ENCODE data around the gene DUSP7.
"Not testable (repeated sequence)": the region's sequence is repeated elsewhere in the genome, so short reads cannot be mapped to it uniquely, and the experiment has no call there.

Gene DUSP7

GRCh38 chr3:52046186-52046901 lies 10.0 kb downstream of the DUSP7 start:
- no peak for DNase-seq

- DNase-seq, result no peak
Measured at GRCh38 chr3:52044869-52045619, 11.3 kb downstream of the DUSP7 start.

- DNase-seq, result no peak
Measured at GRCh38 chr3:52043750-52044149, 12.6 kb downstream of the DUSP7 start.

DNA sequence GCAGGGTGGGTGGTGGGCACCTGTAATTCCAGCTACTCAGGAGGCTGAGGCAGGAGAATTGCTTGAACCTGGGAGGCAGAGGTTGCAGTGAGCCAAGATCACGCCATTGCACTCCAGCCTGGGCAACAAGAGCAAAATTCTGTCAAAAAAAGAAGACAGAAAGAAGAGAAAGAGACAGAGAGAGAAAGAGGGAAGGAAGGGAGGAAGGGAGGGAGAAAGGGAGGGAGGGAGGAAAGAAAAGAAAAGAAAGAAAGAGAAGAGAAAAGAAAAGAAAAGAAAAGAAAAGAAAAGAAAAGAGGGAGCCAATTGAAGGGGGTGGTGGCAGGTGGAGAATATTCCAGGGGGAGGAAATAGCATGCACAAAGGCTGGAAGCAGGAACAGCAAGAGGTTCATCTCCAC lies 13.3 kb downstream of the DUSP7 start:
- DNase-seq, result not testable (repeated sequence)

- DNase-seq, result no peak
Measured at GRCh38 chr3:52041118-52041731, 15.1 kb downstream of the DUSP7 start.

DNA sequence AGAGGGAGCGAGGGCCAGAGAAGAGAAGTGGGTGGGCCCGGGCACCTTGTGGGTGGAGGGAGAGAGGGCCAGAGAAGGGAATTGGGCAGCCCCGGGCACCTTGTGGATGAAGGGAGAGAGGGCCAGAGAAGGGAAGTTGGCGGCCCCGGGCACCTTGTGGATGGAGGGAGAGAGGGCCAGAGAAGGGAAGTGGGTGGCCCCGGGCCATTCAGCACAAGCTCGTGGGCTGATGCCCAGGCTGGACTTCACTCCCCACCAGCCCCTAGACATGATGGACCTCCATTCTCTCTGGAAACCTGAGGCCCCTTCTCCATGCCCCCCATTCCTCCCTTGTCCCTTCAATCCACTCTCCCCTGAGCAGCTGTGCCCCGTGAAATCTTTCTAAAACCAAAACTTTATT lies 15.8 kb downstream of the DUSP7 start:
- DNase-seq, result no peak

- no peak for DNase-seq
Measured at GRCh38 chr3:52039846-52040245, 16.5 kb downstream of the DUSP7 start.

DNA sequence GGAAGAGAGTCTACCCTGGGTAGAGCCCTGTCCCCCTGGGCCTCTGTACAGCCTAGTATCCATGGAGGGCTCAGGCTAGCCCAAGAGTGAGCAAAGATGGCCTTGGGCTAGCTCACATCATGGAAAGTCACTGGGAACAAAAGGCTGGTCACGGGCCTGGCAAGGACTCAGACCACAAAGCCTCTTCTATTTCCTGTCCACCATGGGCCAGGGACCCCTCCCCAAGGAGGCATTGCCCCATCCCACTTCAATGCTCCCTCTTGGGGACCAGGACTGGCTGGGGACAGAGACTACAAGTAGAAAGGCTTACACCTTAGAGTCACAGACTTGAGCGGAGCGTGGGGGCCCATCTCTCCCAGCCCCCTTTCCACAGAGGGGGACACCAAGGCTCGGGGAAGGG lies 16.9 kb downstream of the DUSP7 start:
- DNase-seq, result no peak

DNA sequence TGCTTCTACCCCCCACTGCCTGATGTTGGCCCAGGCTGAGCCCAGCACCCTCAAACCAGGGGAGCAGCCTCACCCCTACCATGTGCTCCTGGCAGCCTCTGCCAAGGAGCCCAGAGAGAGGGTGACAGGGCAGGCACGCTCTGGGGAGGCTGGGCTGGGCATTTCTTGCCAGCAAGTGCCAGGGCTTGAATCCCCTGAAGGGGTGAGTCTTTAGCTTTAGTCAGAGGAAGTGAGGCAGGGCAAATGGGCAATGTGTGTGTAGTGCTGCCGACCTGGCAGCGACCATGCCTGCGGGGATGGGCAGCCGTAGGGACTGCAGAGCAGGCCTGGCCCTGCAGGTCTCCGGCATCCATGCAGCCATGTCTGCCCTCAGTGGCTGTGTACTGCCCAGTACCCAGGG lies 18.1 kb downstream of the DUSP7 start:
- no peak for DNase-seq

DNA sequence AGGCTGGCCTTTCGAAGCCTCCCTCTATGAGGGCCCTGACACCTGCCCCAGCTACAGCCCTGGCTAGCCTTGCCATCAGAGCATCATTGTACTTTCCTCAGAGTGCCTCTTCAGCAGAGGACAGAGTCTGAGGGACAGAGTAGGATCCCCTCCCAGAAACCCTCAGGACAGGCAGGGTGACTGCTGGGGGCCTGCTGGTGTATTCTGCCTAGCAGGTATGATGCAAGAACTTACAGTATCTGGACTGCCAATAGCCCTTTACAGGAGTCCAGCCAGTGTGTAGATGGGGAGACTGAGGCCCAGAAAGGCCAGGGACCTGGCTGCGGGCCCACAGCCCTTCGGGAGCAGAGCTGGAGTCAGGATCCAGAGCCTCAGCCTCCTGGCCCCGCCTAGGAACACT lies 19.1 kb downstream of the DUSP7 start:
- DNase-seq, result no peak

DNA sequence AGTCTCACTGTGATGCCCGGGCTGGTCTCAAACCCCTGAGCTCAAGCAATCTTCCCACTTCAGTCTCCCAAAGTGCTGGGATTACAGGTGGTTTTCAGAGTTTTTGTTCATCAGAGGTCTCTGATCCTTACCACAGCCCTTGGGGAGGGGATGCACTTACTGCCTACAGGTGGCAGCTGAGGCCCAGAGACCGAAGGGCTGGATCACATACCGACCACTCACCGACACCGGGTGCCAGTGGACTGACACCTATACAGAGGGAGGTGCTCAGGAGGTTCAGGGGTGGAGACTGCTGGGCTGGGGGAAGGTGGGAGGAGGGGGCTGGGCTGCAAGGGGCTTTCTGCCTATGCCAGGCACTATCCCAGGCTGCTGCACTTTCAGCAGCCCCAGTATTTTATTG lies 19.5 kb downstream of the DUSP7 start:
- DNase-seq, result no peak

DNA sequence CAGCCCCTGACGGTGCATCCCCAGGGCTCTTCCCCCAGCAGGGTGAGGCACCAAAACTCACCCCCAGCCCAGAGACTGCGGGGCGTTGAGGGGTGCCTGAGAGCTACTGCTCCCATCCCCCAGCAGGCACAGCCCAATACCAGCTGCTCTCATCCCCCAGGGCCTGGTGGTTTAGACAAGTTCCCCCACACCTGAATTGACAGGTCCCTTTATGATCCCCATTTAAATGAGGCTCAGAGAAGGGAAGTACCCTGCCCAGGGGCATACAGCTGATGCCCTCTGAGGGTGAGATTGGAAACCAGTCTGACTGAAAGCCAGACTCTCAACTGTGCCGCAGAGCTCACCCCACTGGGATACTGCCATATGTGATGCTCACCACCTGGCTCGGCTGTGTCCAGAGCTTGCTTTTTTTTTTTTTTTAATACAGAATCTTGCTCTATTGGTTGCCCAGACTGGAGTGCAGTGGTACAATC lies 20.1 kb downstream of the DUSP7 start:
- DNase-seq, result no peak

- DNase-seq, result no peak
Measured at GRCh38 chr3:52034651-52035050, 21.7 kb downstream of the DUSP7 start.

GRCh38 chr3:52034212-52034611 lies 22.2 kb downstream of the DUSP7 start:
- DNase-seq, result no peak

DNA sequence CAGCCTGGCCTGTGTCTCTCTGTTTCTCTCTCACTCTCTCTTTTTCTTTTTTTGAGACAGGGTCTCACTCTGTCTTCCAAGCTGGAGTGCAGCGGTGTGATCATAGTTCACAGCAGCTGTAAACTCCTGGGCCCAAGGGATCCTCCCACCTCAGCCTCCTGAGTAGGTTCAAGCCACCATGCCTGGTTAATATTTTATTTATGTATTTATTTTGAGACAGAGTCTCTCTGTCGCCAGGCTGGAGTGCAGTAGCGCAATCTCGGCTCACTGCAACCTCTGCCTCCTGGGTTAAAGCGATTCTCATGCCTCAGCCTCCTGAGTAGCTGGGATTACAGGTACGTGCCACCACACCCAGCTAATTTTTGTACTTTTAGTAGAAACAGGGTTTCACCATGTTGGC lies 22.6 kb downstream of the DUSP7 start:
- DNase-seq, result not testable (repeated sequence)

GRCh38 chr3:52032702-52033408 lies 23.5 kb downstream of the DUSP7 start:
- no peak for DNase-seq

DNA sequence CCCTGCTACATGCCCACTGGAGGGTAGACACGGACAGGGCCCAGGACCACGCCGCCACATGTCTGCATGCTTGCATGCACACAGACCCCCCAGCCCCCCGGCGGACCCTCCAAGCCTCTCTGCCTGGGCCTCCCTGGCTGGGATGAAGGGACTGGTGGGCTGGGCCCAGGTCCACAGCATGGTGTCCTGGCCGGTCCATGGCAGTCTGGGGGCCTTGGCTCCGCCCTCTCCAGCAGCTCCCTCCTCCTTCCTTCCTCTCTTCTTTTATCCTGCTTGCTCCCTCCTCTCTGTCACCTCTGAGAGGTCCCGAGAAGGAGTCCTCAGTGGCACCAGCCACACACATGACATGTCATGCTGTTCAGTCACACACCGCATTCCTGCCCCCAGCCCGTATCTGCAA lies 24.5 kb downstream of the DUSP7 start:
- DNase-seq, result no peak

GRCh38 chr3:52030714-52031310 lies 25.6 kb downstream of the DUSP7 start:
- DNase-seq, result no peak

DNA sequence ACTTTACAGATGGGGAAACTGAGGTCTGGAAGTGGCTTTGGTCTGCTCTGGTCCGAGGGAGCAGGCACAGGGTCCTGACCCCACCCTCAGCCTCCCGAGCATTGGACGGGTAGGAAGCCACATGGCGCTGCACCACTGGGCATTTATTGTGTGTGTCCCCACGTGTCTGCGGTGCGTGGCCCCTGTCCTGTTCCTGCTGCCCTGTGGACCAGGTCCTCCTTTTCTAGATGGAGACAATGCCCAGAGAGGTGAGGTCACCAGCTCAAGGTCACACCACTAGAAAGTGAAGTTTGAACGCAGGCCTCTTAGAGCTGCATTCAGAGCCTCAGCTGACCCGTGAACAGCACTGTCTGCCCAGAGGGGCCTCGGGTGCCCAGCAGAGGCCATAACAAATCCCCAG lies 26.8 kb downstream of the DUSP7 start:
- DNase-seq, result no peak

DNA sequence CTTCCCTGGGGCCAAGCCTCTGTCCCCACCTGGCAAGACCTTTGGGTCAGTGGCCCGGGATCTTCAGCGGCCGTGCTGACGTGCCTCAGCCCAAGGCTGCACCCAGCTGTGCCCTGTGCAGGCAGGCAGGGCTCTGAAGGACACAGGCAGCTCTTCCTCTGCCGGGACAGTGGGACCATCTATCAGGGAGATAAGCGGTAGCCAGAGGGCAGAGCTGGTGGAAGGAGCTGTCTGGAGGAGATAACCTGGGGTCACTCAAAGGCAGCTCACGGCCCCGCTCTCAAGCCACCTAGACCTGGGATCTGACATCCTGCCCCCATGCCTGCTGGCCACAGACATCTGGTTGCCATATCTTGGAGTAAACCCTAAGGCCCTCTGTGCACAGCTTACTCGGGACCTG lies 27.3 kb downstream of the DUSP7 start:
- DNase-seq, result no peak

GRCh38 chr3:52028572-52028971 lies 27.8 kb downstream of the DUSP7 start:
- no peak for DNase-seq

GRCh38 chr3:52026041-52026440 lies 30.3 kb downstream of the DUSP7 start:
- DNase-seq, result no peak

DNA sequence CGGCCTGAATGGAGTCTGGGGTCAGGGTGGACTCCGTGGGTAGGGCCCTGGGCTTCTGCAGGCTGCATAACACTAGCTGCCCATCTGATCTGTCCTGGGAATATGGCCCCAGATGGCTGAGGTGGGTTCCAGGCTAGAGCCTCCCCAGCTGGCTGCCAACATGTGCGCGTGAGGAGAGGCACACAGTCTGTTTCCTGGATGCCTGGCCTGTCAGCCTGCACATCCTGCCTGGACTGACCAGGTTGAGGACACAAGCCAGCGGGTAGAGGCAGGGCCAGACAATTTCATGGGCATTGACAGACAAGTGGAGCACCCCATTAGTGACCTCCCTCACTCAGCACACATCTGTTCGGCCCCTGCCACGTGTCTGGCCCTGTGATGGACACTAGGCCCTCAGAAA lies 30.9 kb downstream of the DUSP7 start:
- no peak for DNase-seq
